ENCODE results near the gene CCNH.

DNA sequence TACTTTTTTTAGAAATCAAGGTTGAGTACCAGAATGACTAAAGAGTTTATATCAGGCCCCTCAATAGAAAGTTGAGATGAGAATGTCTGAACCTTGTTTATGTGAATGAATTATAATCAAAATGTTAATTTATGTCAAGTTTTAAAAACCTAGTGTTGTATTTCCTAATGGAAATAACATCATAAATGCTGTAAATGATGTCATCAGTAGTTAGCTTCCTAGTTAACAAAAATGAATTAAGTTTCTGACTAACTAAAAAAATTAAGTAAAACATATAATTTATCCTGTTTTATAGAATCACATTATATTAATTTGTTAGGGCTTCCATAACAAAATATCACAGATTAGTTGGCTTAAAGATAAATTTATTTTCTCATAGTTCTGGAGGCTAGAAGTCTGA lies 45.0 kb upstream of the CCNH start:
- TF ChIP-seq ZNF274 (IDR thresholded peaks at IDR 0.05; ENCODE audit: low read length), result no peak
- TF ChIP-seq ZNF274 (tag by site-specific recombination; IDR thresholded peaks at IDR 0.05; ENCODE audit: borderline replicate concordance), result no peak
- no peak for TF ChIP-seq MYNN (tag by site-specific recombination; IDR thresholded peaks at IDR 0.05; ENCODE audit: borderline replicate concordance)
- TF ChIP-seq ZSCAN18 (tag by site-specific recombination; IDR thresholded peaks at IDR 0.05), result no peak
- no peak for TF ChIP-seq ZNF785 (tag by site-specific recombination; IDR thresholded peaks at IDR 0.05)
- TF ChIP-seq, protein P1, sequence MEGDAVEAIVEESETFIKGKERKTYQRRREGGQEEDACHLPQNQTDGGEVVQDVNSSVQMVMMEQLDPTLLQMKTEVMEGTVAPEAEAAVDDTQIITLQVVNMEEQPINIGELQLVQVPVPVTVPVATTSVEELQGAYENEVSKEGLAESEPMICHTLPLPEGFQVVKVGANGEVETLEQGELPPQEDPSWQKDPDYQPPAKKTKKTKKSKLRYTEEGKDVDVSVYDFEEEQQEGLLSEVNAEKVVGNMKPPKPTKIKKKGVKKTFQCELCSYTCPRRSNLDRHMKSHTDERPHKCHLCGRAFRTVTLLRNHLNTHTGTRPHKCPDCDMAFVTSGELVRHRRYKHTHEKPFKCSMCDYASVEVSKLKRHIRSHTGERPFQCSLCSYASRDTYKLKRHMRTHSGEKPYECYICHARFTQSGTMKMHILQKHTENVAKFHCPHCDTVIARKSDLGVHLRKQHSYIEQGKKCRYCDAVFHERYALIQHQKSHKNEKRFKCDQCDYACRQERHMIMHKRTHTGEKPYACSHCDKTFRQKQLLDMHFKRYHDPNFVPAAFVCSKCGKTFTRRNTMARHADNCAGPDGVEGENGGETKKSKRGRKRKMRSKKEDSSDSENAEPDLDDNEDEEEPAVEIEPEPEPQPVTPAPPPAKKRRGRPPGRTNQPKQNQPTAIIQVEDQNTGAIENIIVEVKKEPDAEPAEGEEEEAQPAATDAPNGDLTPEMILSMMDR (tag by site-specific recombination; IDR thresholded peaks at IDR 0.05), result no peak
- TF ChIP-seq ZNF335 (tag by site-specific recombination; conservative IDR thresholded peaks at IDR 0.05), result no peak
- TF ChIP-seq, protein P2, sequence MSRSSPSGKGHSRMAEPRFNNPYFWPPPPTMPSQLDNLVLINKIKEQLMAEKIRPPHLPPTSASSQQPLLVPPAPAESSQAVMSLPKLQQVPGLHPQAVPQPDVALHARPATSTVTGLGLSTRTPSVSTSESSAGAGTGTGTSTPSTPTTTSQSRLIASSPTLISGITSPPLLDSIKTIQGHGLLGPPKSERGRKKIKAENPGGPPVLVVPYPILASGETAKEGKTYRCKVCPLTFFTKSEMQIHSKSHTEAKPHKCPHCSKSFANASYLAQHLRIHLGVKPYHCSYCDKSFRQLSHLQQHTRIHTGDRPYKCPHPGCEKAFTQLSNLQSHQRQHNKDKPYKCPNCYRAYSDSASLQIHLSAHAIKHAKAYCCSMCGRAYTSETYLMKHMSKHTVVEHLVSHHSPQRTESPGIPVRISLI (tag by site-specific recombination; IDR thresholded peaks at IDR 0.05), result no peak
- TF ChIP-seq REST (tag by site-specific recombination; IDR thresholded peaks at IDR 0.05), result no peak
- no peak for TF ChIP-seq ZNF350 (tag by site-specific recombination; IDR thresholded peaks at IDR 0.05)
- no peak for TF ChIP-seq ZNF239 (tag by site-specific recombination; IDR thresholded peaks at IDR 0.05)
- no peak for TF ChIP-seq GLIS2 (tag by site-specific recombination; IDR thresholded peaks at IDR 0.05)
- TF ChIP-seq, protein P3, sequence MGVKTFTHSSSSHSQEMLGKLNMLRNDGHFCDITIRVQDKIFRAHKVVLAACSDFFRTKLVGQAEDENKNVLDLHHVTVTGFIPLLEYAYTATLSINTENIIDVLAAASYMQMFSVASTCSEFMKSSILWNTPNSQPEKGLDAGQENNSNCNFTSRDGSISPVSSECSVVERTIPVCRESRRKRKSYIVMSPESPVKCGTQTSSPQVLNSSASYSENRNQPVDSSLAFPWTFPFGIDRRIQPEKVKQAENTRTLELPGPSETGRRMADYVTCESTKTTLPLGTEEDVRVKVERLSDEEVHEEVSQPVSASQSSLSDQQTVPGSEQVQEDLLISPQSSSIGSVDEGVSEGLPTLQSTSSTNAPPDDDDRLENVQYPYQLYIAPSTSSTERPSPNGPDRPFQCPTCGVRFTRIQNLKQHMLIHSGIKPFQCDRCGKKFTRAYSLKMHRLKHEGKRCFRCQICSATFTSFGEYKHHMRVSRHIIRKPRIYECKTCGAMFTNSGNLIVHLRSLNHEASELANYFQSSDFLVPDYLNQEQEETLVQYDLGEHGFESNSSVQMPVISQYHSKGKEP (tag by site-specific recombination; IDR thresholded peaks at IDR 0.05), result no peak
- TF ChIP-seq TCF7L2 (IDR thresholded peaks at IDR 0.05; ENCODE audit: borderline replicate concordance, low read depth, low read length), result no peak
- no peak for TF ChIP-seq ZNF501 (tag by site-specific recombination; IDR thresholded peaks at IDR 0.05)
